GM12891 (cell line): Measurements from ENCODE around the gene PTPRR.
"Not testable (repeated sequence)": the region's sequence is repeated elsewhere in the genome, so short reads cannot be mapped to it uniquely, and the experiment has no call there.

Experiments used
- POLR2A ChIP-seq: IDR thresholded peaks from 2 replicates; pipeline ENCODE4 v1.6.1; 2011; ENCODE audit warnings: low read depth, low read length, control low read depth
- POLR2AphosphoS5 ChIP-seq: IDR thresholded peaks from 2 replicates; pipeline ENCODE4 v1.6.1; 2011; ENCODE audit warnings: low read depth, low read length, control low read depth
- POU2F2 ChIP-seq: IDR thresholded peaks from 2 replicates; pipeline ENCODE4 v1.6.1; 2011; ENCODE audit warnings: low read depth, mild to moderate bottlenecking, control low read depth, low read length, moderate library complexity
- SPI1 ChIP-seq: IDR thresholded peaks from 2 replicates; pipeline ENCODE4 v1.6.1; 2011; ENCODE audit warnings: low read depth, low read length, control low read depth
- TAF1 ChIP-seq: IDR thresholded peaks from 2 replicates; pipeline ENCODE4 v1.6.1; 2011; ENCODE audit warnings: low read depth, low read length, control low read depth

DNA sequence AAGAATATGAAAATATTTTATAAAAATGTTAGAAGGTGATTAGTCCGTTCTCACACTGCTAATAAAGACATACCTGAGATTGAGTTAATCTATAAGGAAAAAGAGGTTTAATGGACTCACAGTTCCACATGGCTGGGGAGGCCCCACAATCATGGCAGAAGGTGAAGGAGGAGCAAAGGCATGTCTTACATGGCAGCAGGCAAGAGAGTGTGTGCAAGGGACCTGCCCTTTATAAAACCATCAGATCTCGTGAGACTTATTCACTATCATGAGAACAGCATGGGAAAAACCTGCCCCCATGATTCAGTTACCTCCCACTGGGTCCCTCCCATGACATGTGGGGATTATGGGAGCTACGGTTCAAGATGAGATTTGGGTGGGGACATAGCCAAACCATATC is 185.3 kb downstream of the PTPRR start:
- not testable (repeated sequence) for TF ChIP-seq POLR2AphosphoS5, POLR2A, SPI1, TAF1, POU2F2
